ENCODE data around the gene NEU1. TPM values are rescaled to one million over a fixed set of nuclear protein-coding genes. Genes with fewer than 3 reads are reported as not detected.

The NEU1 gene
- total RNA-seq, 6 donors from 2014 or later: 28.3 to 90.3 (median 64.6) TPM

Small RNA genes within 50 kb of the gene (small RNA-seq; reads per million reads assigned to genes)
- gene SNORD48 (501 to 1,935 (median 1,325) reads per million in 4 donors), gene SNORD52 (0 reads per million in 4 donors)

Other genes with a start within 250 kb of the NEU1 start
- 100 to 1,000 TPM in 1 of 6 donors, 10 to 100 TPM in 5; 18.5 to 106 (median 79.7) TPM for gene AIF1, start 247.6 kb downstream of the NEU1 start, total RNA-seq
- 100 to 1,000 TPM in 4 of 6 donors, 10 to 100 TPM in 2; 80.1 to 154 (median 125) TPM for gene PRRC2A, start 242.1 kb downstream of the NEU1 start, total RNA-seq
- 100 to 1,000 TPM; 190 to 421 (median 294) TPM for gene BAG6, start 210.2 kb downstream of the NEU1 start, total RNA-seq
- gene APOM, start 206.9 kb downstream of the NEU1 start, total RNA-seq: 1 to 10 TPM in 5 of 6 donors, under 1 TPM in 1; 0.89 to 4.3 (median 2.1) TPM
- 10 to 100 TPM; 25.0 to 30.1 (median 28.4) TPM for gene C6orf47, start 202.0 kb downstream of the NEU1 start, total RNA-seq
- 10 to 100 TPM; 12.0 to 45.1 (median 16.6) TPM for gene GPANK1, start 197.8 kb downstream of the NEU1 start, total RNA-seq
- 100 to 1,000 TPM; 105 to 172 (median 130) TPM for gene CSNK2B, start 196.7 kb downstream of the NEU1 start, total RNA-seq
- 10 to 100 TPM in 4 of 6 donors, 1 to 10 TPM in 2; 6.7 to 22.0 (median 12.3) TPM for gene LY6G5B, start 192.8 kb downstream of the NEU1 start, total RNA-seq
- gene LY6G5C, start 181.8 kb downstream of the NEU1 start, total RNA-seq: 1 to 10 TPM in 4 of 6 donors, not detected in 2; 1.8 to 4.4 (median 3.1) TPM
- 10 to 100 TPM; 42.1 to 62.5 (median 51.6) TPM for gene ABHD16A, start 159.5 kb downstream of the NEU1 start, total RNA-seq
- 1 to 10 TPM in 4 of 6 donors, under 1 TPM in 2; 0.63 to 9.4 (median 1.7) TPM for gene LY6G6F, start 156.0 kb downstream of the NEU1 start, total RNA-seq
- not detected for gene LY6G6D, start 147.5 kb downstream of the NEU1 start, total RNA-seq
- under 1 TPM in 1 of 6 donors, not detected in 5; 0.23 TPM for gene LY6G6C, start 141.1 kb downstream of the NEU1 start, total RNA-seq
- gene MPIG6B, start 139.4 kb downstream of the NEU1 start, total RNA-seq: 1 to 10 TPM in 3 of 6 donors, under 1 TPM in 2, not detected in 1; 0.30 to 4.1 (median 1.2) TPM
- gene DDAH2, start 133.5 kb downstream of the NEU1 start, total RNA-seq: 100 to 1,000 TPM in 2 of 6 donors, 10 to 100 TPM in 4; 46.6 to 157 (median 83.7) TPM
- gene CLIC1, start 126.3 kb downstream of the NEU1 start, total RNA-seq: 100 to 1,000 TPM; 138 to 497 (median 277) TPM
- 10 to 100 TPM in 4 of 6 donors, 1 to 10 TPM in 2; 7.3 to 52.4 (median 13.1) TPM for gene MSH5, start 122.8 kb downstream of the NEU1 start, total RNA-seq
- gene SAPCD1, start 100.2 kb downstream of the NEU1 start, total RNA-seq: 10 to 100 TPM in 1 of 6 donors, 1 to 10 TPM in 5; 1.1 to 15.7 (median 5.3) TPM
- 1 to 10 TPM; 4.0 to 7.4 (median 6.6) TPM for gene VWA7, start 85.5 kb downstream of the NEU1 start, total RNA-seq
- 10 to 100 TPM; 21.2 to 67.8 (median 39.7) TPM for gene VARS1, start 67.1 kb downstream of the NEU1 start, total RNA-seq
- gene LSM2, start 55.9 kb downstream of the NEU1 start, total RNA-seq: 10 to 100 TPM in 5 of 6 donors, 1 to 10 TPM in 1; 5.0 to 44.9 (median 20.9) TPM
- 1 to 10 TPM in 5 of 6 donors, under 1 TPM in 1; 0.89 to 3.1 (median 2.0) TPM for gene HSPA1L, start 47.5 kb downstream of the NEU1 start, total RNA-seq
- 100 to 1,000 TPM in 5 of 6 donors, 10 to 100 TPM in 1; 80.7 to 236 (median 144) TPM for gene HSPA1A, start 47.3 kb downstream of the NEU1 start, total RNA-seq
- 100 to 1,000 TPM in 5 of 6 donors, 10 to 100 TPM in 1; 92.2 to 177 (median 127) TPM for gene HSPA1B, start 35.1 kb downstream of the NEU1 start, total RNA-seq
- gene SLC44A4, start 16.2 kb upstream of the NEU1 start, total RNA-seq: 10 to 100 TPM; 19.1 to 84.2 (median 42.0) TPM
- 10 to 100 TPM; 23.6 to 57.3 (median 41.7) TPM for gene EHMT2, start 34.9 kb upstream of the NEU1 start, total RNA-seq
- gene ZBTB12, start 39.3 kb upstream of the NEU1 start, total RNA-seq: 1 to 10 TPM; 1.0 to 7.5 (median 2.2) TPM
- 100 to 1,000 TPM; 119 to 322 (median 233) TPM for gene C2, start 64.9 kb upstream of the NEU1 start, total RNA-seq
- 100 to 1,000 TPM in 1 of 6 donors, 10 to 100 TPM in 5; 15.0 to 199 (median 58.1) TPM for gene CFB, start 83.3 kb upstream of the NEU1 start, total RNA-seq
- 10 to 100 TPM; 42.8 to 84.2 (median 63.0) TPM for gene NELFE, start 96.2 kb upstream of the NEU1 start, total RNA-seq
- 100 to 1,000 TPM in 1 of 6 donors, 10 to 100 TPM in 5; 27.7 to 172 (median 58.6) TPM for gene SKIC2, start 96.4 kb upstream of the NEU1 start, total RNA-seq
- 10 to 100 TPM; 14.1 to 40.9 (median 19.3) TPM for gene DXO, start 109.3 kb upstream of the NEU1 start, total RNA-seq
- 100 to 1,000 TPM in 4 of 6 donors, 10 to 100 TPM in 2; 89.8 to 217 (median 139) TPM for gene C4A, start 119.2 kb upstream of the NEU1 start, total RNA-seq
- 100 to 1,000 TPM in 3 of 6 donors, 10 to 100 TPM in 3; 85.7 to 193 (median 97.7) TPM for gene C4B, start 152.0 kb upstream of the NEU1 start, total RNA-seq
- 1 to 10 TPM in 5 of 6 donors, under 1 TPM in 1; 0.30 to 2.3 (median 1.2) TPM for gene CYP21A2, start 175.6 kb upstream of the NEU1 start, total RNA-seq
- gene TNXB, start 246.5 kb upstream of the NEU1 start, total RNA-seq: 100 to 1,000 TPM in 4 of 6 donors, 10 to 100 TPM in 2; 58.1 to 206 (median 151) TPM